Activated CD8-positive, alpha-beta T cell treated with anti-CD3 and anti-CD28 coated beads for 36 hours (primary cell): ENCODE measurements around the gene CHI3L1. TPM values are rescaled to one million over a fixed set of nuclear protein-coding genes. Genes with fewer than 3 reads are reported as not detected.

Experiments
- ATAC-seq: fragments of 200-7000 bp; cut with Tn5 transposase; one replicate; pipeline ENCODE4 v1.10.0; 2021; ENCODE audit warnings: mild to moderate bottlenecking, moderate library complexity
- CTCF ChIA-PET: fragments of 350-600 bp; sonication (Branson Sonifier 250); formaldehyde crosslinking; loops from one replicate; lab custom pipeline; 2021; ENCODE audit warnings: antibody characterized with exemption; lab: Charles Lee
- POLR2A ChIA-PET: fragments of 350-600 bp; sonication (Branson Sonifier 250); formaldehyde crosslinking; loops from one replicate; lab custom pipeline; 2021; ENCODE audit warnings: antibody characterized with exemption; lab: Charles Lee
- DNase-seq: peaks from one replicate; pipeline ENCODE4 v3.0.0-alpha.2; 2020
- H3K27ac Mint-ChIP-seq: one replicate; pipeline ENCODE4 v1.8.0; 2021; ENCODE audit warnings: mild to moderate bottlenecking, mixed read lengths
- H3K27me3 Mint-ChIP-seq: one replicate; pipeline ENCODE4 v1.8.0; 2021; ENCODE audit warnings: mixed read lengths
- H3K36me3 Mint-ChIP-seq: one replicate; pipeline ENCODE4 v1.8.0; 2021; ENCODE audit warnings: low read depth, mixed read lengths
- H3K4me1 Mint-ChIP-seq: one replicate; pipeline ENCODE4 v1.8.0; 2021; ENCODE audit warnings: low read depth, mixed read lengths
- H3K4me3 Mint-ChIP-seq: one replicate; pipeline ENCODE4 v1.8.0; 2021; ENCODE audit warnings: mild to moderate bottlenecking, moderate library complexity, mixed read lengths
- H3K9me3 Mint-ChIP-seq: one replicate; pipeline ENCODE4 v1.8.0; 2021; ENCODE audit warnings: mixed read lengths
- CTCF ChIP-seq: fragments of 200-600 bp; IDR thresholded peaks from one replicate; pipeline ENCODE4 v1.8.0; 2022; ENCODE audit warnings: antibody characterized with exemption, mild to moderate bottlenecking
- intact Hi-C: fragments of 100-400 bp; cut with micrococcal nuclease; formaldehyde crosslinking; loops from one replicate; pipeline ENCODE4 v1.10.0; 2022
- total RNA-seq, 2 experiments: library from RNA; stranded (reverse); gene quantifications; one replicate each; pipeline ENCODE4 v1.2.3, GENCODE V29; 2021

CHI3L1 gene
- total RNA-seq, 2 experiments from 2014 or later: not detected

- Mint-ChIP-seq H3K36me3 (no peaks in the 10 kb centered on the region), H3K27ac (no peak overlapping the region), H3K4me3 (no peak overlapping the region), H3K27me3 (peaks cover 11% of the 10 kb centered on the region), H3K4me1 (no peaks in the 10 kb centered on the region), H3K9me3 (no peaks in the 10 kb centered on the region)
- intact Hi-C loops: no loop called here
- DNase-seq (peak; percentile 39), ATAC-seq (peak; percentile 71)
- POLR2A ChIA-PET: no interaction called here
- TF ChIP-seq CTCF: no peak
- CTCF ChIA-PET: interaction anchor here (0.9 to 2.9 kb wide), 5 partner anchors 49 to 127 kb away, joined by 3 to 16 read pairs (median 4); no protein-coding TSS in a partner anchor
Observed at GRCh38 chr1:203166192-203166940, 20.1 kb downstream of the CHI3L1 start.

GRCh38 chr1:203165800-203166161 lies 20.7 kb downstream of the CHI3L1 start:
- POLR2A ChIA-PET: interaction anchor here (0.5 kb wide), 1 partner anchor 16 kb away, joined by 5 read pairs; no protein-coding TSS in a partner anchor
- no peak overlapping the region for H3K27ac Mint-ChIP-seq
- H3K4me3 Mint-ChIP-seq: no peak overlapping the region
- no peak for ATAC-seq
- H3K27me3 Mint-ChIP-seq: peaks cover 11% of the 10 kb centered on the region
- no peaks in the 10 kb centered on the region for H3K4me1 Mint-ChIP-seq
- CTCF ChIA-PET: interaction anchor here (1.1 to 2.9 kb wide), 4 partner anchors 49 to 126 kb away, joined by 3 to 16 read pairs (median 4); no protein-coding TSS in a partner anchor
- DNase-seq: no peak
- no peaks in the 10 kb centered on the region for H3K36me3 Mint-ChIP-seq
- TF ChIP-seq CTCF: no peak
- intact Hi-C loops: no loop called here
- no peaks in the 10 kb centered on the region for H3K9me3 Mint-ChIP-seq

- H3K9me3 Mint-ChIP-seq: no peaks in the 10 kb centered on the region
- POLR2A ChIA-PET: interaction anchor here (0.5 kb wide), 1 partner anchor 16 kb away, joined by 5 read pairs; no protein-coding TSS in a partner anchor
- no peak for ATAC-seq
- intact Hi-C loops: no loop called here
- DNase-seq: no peak
- no peak overlapping the region for H3K4me3 Mint-ChIP-seq
- H3K27ac Mint-ChIP-seq: no peak overlapping the region
- TF ChIP-seq CTCF: no peak
- CTCF ChIA-PET: interaction anchor here (2.9 kb wide), 1 partner anchor 50 kb away, joined by 16 read pairs; no protein-coding TSS in a partner anchor
- no peaks in the 10 kb centered on the region for H3K4me1 Mint-ChIP-seq
- H3K27me3 Mint-ChIP-seq: peaks cover 11% of the 10 kb centered on the region
- H3K36me3 Mint-ChIP-seq: no peaks in the 10 kb centered on the region
Observed at GRCh38 chr1:203165101-203165799, 21.3 kb downstream of the CHI3L1 start.

- peaks cover 13% of the 10 kb centered on the region for H3K27me3 Mint-ChIP-seq
- H3K36me3 Mint-ChIP-seq: no peaks in the 10 kb centered on the region
- H3K9me3 Mint-ChIP-seq: no peaks in the 10 kb centered on the region
- ChIA-PET CTCF (interaction anchor here (1.0 kb wide), 1 partner anchor 53 kb away, joined by 3 read pairs; no protein-coding TSS in a partner anchor), POLR2A (no interaction called here)
- H3K4me3 Mint-ChIP-seq: no peak overlapping the region
- ATAC-seq (no peak), DNase-seq (no peak)
- no peak for TF ChIP-seq CTCF
- intact Hi-C loops: no loop called here
- no peak overlapping the region for H3K27ac Mint-ChIP-seq
- no peaks in the 10 kb centered on the region for H3K4me1 Mint-ChIP-seq
Observed at GRCh38 chr1:203163891-203164635, 22.4 kb downstream of the CHI3L1 start.
